Upper lobe of right lung (tissue), 1 donor: ENCODE results near the gene DDHD1. TPM values are rescaled to one million over a fixed set of nuclear protein-coding genes. Genes with fewer than 3 reads are reported as not detected.
A peak's percentile ranks its signal among the peaks of the same experiment; 100 is the strongest.

ENCODE experiments used
- ATAC-seq: fragments of 200-7000 bp; cut with Tn5 transposase; one replicate; pipeline ENCODE4 v1.9.1; 2020; ENCODE audit warnings: mild to moderate bottlenecking, moderate library complexity
- DNase-seq: peaks from one replicate; pipeline ENCODE4 v3.0.0-alpha.2; 2020
- H3K27ac ChIP-seq: fragments of 200-600 bp; one replicate; pipeline ENCODE4 v1.8.0; 2022
- H3K27me3 ChIP-seq: fragments of 200-600 bp; one replicate; pipeline ENCODE4 v1.8.0; 2022; ENCODE audit warnings: mild to moderate bottlenecking
- H3K36me3 ChIP-seq: fragments of 200-600 bp; one replicate; pipeline ENCODE4 v1.8.0; 2022
- H3K4me1 ChIP-seq: fragments of 200-600 bp; one replicate; pipeline ENCODE4 v1.8.0; 2022
- H3K4me3 ChIP-seq: fragments of 200-600 bp; one replicate; pipeline ENCODE4 v1.8.0; 2022; ENCODE audit warnings: mild to moderate bottlenecking
- H3K9me3 ChIP-seq: fragments of 200-600 bp; one replicate; pipeline ENCODE4 v1.8.0; 2022
- CTCF ChIP-seq: fragments of 200-600 bp; IDR thresholded peaks from one replicate; pipeline ENCODE4 v1.8.0; 2022; ENCODE audit warnings: antibody characterized with exemption
- intact Hi-C: fragments of 100-400 bp; cut with DNase I; formaldehyde crosslinking; loops from one replicate; pipeline ENCODE4 v1.11.0; 2022
- total RNA-seq: library from RNA; stranded (reverse); fragmentation: NEBNext Ultra II Directional; extraction: Animal tissue kit (Norgen Biotek cat#: 25700); gene quantifications from one replicate; pipeline ENCODE4 v1.2.1, GENCODE V29; 2021
- donor health status: DM: no; HTN: yes; CAD: no; lungs with severe emphysema.

DDHD1 gene
- total RNA-seq, 1 donor from 2014 or later = 25.3 TPM

- peaks cover 8% of the 10 kb centered on the region for H3K36me3 ChIP-seq
- no peaks in the 10 kb centered on the region for H3K4me1 ChIP-seq
- TF ChIP-seq CTCF = no peak
- H3K9me3 ChIP-seq = no peaks in the 10 kb centered on the region
- H3K27me3 ChIP-seq = no peaks in the 10 kb centered on the region
- intact Hi-C loops = no loop called here
- ATAC-seq (no peak), DNase-seq (no peak)
- H3K4me3 ChIP-seq = no peak overlapping the region
- H3K27ac ChIP-seq = no peak overlapping the region
Observed at GRCh38 chr14:53047307-53048069, 105.6 kb downstream of the DDHD1 start.

DNA sequence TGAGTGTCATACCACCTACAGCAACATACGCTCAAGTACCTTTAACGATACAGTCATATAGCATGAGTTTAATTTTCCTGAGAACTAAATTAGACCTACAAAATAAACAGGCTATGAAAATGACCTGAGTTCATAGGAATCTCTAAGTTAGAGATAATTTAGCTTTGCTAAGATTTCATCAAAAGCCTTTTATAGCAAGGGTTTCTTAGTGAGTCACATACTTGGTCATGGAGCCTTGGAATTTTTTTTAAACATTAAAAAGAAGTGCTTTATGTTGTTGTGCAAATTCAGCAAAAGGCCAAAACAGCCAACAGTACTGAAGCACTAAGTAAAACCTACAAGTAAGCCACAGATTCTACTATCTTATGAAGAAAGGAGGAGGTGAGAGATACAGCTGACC, 108.6 kb downstream of the DDHD1 start:
- no peak overlapping the region for H3K4me3 ChIP-seq
- H3K9me3 ChIP-seq = no peaks in the 10 kb centered on the region
- H3K27me3 ChIP-seq = no peaks in the 10 kb centered on the region
- peaks cover 6% of the 10 kb centered on the region for H3K4me1 ChIP-seq
- H3K27ac ChIP-seq = no peak overlapping the region
- DNase-seq (no peak), ATAC-seq (no peak)
- intact Hi-C loops = no loop called here
- H3K36me3 ChIP-seq = peaks cover 8% of the 10 kb centered on the region
- TF ChIP-seq CTCF = no peak

DNA sequence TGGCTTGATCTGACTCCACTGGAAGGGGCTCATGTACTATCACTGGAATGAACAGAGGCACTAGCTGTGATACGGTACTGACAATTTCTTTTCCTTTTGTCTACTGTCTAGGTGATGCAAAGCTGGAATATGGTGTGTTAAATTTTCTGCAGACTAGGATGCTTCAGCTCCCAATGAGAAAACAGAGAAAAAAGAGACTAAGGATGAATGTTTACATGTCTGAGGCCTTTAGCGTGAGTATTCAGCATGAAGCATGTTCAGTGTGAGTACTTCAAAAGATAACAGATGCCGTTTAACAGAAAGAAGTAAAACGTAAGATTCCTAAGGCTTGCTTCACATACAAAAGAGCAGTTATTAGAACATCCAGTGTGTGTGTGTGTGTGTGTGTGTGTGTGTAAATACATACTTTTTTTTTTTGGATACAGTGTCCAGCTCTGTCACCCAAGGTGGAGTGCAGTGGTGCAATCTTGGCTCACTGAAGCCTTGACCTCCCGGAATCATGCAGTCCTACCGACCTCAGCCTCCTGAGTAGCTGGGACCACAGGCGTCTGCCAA, 110.0 kb downstream of the DDHD1 start:
- Histone ChIP-seq H3K27me3 (no peaks in the 10 kb centered on the region), H3K4me1 (peaks cover 6% of the 10 kb centered on the region), H3K9me3 (no peaks in the 10 kb centered on the region), H3K27ac (no peak overlapping the region), H3K4me3 (no peak overlapping the region), H3K36me3 (peaks cover 8% of the 10 kb centered on the region)
- ATAC-seq (no peak), DNase-seq (no peak)
- intact Hi-C loops = no loop called here
- TF ChIP-seq CTCF = no peak

- intact Hi-C loops = no loop called here
- ATAC-seq = peak; percentile 25
- peaks cover 6% of the 10 kb centered on the region for H3K4me1 ChIP-seq
- no peak overlapping the region for H3K27ac ChIP-seq
- no peaks in the 10 kb centered on the region for H3K27me3 ChIP-seq
- no peak for DNase-seq
- TF ChIP-seq CTCF = no peak
- peaks cover 8% of the 10 kb centered on the region for H3K36me3 ChIP-seq
- H3K9me3 ChIP-seq = no peaks in the 10 kb centered on the region
- no peak overlapping the region for H3K4me3 ChIP-seq
Observed at GRCh38 chr14:53042480-53042879, 110.6 kb downstream of the DDHD1 start.

DNA sequence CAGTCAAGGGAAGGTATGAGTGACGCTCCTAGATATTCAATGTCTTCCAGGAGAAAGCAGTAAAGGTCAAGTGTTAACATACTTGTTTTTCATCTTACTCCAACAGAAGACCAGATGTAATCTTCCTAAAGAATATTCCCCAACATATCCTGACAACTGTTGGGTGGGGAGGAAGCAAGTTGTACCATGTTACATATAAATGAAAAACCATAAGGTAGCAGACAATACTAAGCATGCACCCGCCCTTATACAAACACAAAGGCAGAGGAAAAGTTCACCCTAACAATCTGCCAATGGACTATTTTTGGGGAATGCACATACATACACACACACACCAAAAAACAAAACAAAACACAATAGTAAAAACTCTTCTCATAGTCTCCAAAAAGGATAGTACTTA, 112.1 kb downstream of the DDHD1 start:
- Histone ChIP-seq H3K27me3 (no peaks in the 10 kb centered on the region), H3K27ac (no peak overlapping the region), H3K36me3 (peaks cover 8% of the 10 kb centered on the region), H3K9me3 (no peaks in the 10 kb centered on the region), H3K4me3 (no peak overlapping the region), H3K4me1 (peaks cover 9% of the 10 kb centered on the region)
- intact Hi-C loops = no loop called here
- TF ChIP-seq CTCF = no peak
- no peak for ATAC-seq
- DNase-seq = no peak
